ENCODE results near the gene SLAMF6. TPM values are rescaled to one million over a fixed set of nuclear protein-coding genes. Genes with fewer than 3 reads are reported as not detected.
A peak's percentile ranks its signal among the peaks of the same experiment; 100 is the strongest.

Gene SLAMF6
- total RNA-seq: 10 to 100 TPM in 1 of 4 donors, 1 to 10 TPM in 2, under 1 TPM in 1; 0.57 to 10.7 (median 5.2) TPM

DNA sequence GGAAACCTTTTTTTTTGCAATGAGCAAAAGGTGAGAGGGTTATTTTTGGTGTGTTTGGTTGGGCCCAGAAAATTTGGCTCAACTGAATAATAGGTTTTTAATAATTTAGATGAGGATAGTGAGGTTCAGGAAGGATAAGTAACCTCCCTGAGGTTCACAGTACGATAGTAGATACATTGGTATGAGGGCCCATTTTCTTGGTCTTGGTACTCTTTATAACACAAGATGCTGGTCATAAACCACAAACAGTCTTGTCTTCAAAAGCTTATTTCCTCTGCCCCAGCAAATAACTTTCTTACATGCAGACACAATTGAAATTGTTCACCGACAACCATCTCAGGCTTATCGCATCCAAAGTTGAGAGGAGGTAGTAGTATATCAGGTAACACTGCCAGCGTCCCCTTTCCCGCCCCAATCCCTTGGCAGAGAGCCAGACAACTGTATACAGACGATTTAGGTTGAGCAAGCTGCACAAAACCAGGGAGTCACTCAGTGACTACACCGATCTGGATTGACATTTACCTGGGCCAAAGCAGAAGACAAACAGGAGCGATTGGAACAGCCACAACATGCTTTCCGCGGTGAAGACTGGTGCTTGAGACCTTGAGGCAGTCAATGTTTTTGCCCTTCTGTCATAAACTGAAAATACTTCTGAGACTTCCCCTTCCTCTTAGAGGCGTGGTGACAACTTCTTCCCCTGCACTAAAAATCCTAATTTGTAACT, at the start of gene SLAMF6:
Gene SLAMF6, minus strand, starts transcription at position 634 of the 724 bp plus-strand sequence. Its CDS starts 63 bp downstream, at position 571.
- Histone ChIP-seq H3K9me3 (no peaks in the 10 kb centered on the region), H3K4me3 (peak within 1 kb of the TSS; percentile 16 to 46 (median 38)), H3K36me3 (no peaks in the 10 kb centered on the region), H3K4me1 (peaks cover 0 to 4% (median 0%) of the 10 kb centered on the region in 4 donors), H3K27ac (peak within 1 kb of the TSS; percentile 35 to 81 (median 78)), H3K27me3 (no peaks in the 10 kb centered on the region)
- peak in 1 of 2 donors; percentile 20 for TF ChIP-seq POLR2A (IDR thresholded peaks at IDR 0.05)
- TF ChIP-seq, protein P1, sequence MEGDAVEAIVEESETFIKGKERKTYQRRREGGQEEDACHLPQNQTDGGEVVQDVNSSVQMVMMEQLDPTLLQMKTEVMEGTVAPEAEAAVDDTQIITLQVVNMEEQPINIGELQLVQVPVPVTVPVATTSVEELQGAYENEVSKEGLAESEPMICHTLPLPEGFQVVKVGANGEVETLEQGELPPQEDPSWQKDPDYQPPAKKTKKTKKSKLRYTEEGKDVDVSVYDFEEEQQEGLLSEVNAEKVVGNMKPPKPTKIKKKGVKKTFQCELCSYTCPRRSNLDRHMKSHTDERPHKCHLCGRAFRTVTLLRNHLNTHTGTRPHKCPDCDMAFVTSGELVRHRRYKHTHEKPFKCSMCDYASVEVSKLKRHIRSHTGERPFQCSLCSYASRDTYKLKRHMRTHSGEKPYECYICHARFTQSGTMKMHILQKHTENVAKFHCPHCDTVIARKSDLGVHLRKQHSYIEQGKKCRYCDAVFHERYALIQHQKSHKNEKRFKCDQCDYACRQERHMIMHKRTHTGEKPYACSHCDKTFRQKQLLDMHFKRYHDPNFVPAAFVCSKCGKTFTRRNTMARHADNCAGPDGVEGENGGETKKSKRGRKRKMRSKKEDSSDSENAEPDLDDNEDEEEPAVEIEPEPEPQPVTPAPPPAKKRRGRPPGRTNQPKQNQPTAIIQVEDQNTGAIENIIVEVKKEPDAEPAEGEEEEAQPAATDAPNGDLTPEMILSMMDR (IDR thresholded peaks at IDR 0.05): no peak
- DNase-seq: peak in 2 of 3 donors; percentile 56 to 68

DNA sequence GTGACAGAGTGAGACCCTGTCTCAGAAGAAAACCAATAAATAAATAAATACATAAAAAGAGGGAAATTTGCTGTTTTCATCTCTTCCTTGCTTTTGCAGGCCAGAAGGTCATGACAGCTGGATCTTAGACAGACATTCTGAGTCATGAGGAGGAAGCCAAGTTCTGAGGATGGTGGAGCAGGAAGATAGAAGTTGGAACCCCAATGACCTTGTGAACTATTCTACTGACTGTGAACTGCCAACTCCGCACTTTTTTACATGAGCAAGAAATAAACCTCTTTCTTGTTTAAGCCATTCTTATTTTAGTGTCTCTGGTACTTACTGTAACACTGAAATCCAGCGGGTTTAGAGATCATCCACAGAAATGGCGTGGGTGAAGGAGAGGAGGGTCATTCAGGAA, 47.8 kb upstream of the SLAMF6 start:
- no peaks in the 10 kb centered on the region for H3K27me3 ChIP-seq
- no peak overlapping the region for H3K4me3 ChIP-seq
- TF ChIP-seq POLR2A (IDR thresholded peaks at IDR 0.05): no peak
- TF ChIP-seq, protein P1 (IDR thresholded peaks at IDR 0.05): no peak
- no peak for DNase-seq
- no peak overlapping the region for H3K27ac ChIP-seq
- H3K36me3 ChIP-seq: no peaks in the 10 kb centered on the region
- peaks cover 0 to 4% (median 0%) of the 10 kb centered on the region in 4 donors for H3K4me1 ChIP-seq
- H3K9me3 ChIP-seq: no peaks in the 10 kb centered on the region

DNA sequence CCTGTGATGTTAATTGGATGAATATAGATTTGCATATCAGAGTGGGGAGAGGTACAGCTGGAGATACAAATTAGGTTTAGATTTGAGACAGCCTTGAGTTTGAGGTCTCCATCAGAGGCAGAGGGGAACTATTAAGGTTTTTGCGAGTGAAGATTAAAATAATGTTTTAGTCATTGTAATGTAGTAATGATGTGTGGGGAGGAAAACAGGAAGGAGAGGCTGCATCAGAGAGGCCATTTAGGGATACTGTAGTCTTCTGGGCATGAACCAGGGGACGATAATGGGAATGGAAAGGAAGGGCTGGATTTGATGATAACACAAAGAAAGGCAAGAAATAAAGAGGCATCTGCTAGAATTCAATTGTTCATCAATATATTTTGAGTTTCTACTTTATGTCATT, 46.8 kb upstream of the SLAMF6 start:
- Histone ChIP-seq H3K9me3 (no peaks in the 10 kb centered on the region), H3K36me3 (no peaks in the 10 kb centered on the region), H3K4me3 (no peak overlapping the region), H3K27ac (no peak overlapping the region), H3K4me1 (no peaks in the 10 kb centered on the region), H3K27me3 (no peaks in the 10 kb centered on the region)
- TF ChIP-seq, protein P1 (IDR thresholded peaks at IDR 0.05): no peak
- TF ChIP-seq POLR2A (IDR thresholded peaks at IDR 0.05): no peak
- DNase-seq: no peak

DNA sequence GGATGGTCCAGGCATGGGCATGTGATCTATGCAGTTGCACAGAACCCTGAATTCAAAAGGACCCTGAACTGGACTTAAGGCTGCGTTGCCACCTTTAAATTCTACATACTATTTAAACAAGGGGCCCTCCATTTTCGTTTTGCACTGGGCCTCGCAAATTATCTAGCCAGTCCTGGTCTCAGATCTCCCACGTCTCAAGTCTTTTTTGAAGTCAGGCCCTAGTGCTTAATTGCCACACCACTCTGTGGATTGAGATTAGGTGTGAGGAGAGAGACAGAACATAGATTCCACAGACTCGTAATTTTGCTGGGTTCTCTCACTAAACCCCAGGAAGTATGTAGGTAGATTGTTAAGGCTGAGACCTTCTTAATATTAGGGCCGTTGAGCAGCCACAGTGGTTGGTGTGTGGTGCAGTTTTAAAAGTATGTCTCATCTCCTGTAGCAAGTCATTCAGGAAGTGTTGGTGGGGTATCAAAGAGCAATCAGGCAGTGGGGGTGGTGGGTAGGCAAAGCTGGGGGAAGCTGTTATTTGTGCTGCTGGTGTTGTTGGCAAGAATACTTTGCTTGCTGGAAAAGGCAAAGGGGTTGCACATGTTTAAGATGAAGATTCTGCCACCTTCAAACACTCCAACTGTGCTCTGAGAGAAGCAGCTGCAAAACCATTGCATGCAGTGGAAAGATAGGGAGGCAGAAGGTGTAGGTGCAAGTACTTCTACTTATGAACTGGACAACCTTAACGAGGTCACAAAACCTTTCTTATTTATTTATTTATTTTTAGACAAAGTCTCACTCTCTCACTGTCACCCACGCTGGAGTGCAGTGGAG, 45.0 kb upstream of the SLAMF6 start:
- Histone ChIP-seq H3K4me1 (no peaks in the 10 kb centered on the region), H3K36me3 (no peaks in the 10 kb centered on the region), H3K27ac (peak overlapping the region; percentile 46 to 70 (median 56)), H3K9me3 (peaks cover 0 to 2% (median 0%) of the 10 kb centered on the region in 4 donors), H3K27me3 (no peaks in the 10 kb centered on the region), H3K4me3 (no peak overlapping the region)
- DNase-seq: peak in 2 of 3 donors; percentile 56 to 78
- TF ChIP-seq POLR2A (IDR thresholded peaks at IDR 0.05): no peak
- TF ChIP-seq, protein P1 (IDR thresholded peaks at IDR 0.05): no peak

DNA sequence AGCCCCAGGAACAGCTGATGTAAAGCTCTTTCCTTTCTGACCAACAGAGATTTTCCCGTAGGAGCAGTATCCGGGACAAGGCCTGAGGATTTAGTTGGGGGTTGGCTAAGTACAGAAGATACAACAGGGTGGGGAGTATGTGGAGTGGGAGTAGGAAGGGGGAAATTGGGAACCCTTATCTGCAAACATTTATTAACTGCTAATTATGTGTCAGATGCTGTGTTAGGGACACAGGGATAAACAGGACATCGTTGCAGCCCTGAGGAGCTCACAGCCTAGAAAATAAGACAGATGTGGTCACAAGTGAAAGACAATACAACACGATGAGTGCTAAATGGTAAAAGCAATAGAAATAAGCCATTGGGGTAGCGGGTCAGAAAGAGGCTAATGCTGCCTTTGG, 44.3 kb upstream of the SLAMF6 start:
- TF ChIP-seq, protein P1 (IDR thresholded peaks at IDR 0.05): no peak
- TF ChIP-seq POLR2A (IDR thresholded peaks at IDR 0.05): no peak
- no peak for DNase-seq
- H3K27me3 ChIP-seq: no peaks in the 10 kb centered on the region
- H3K4me3 ChIP-seq: no peak overlapping the region
- H3K9me3 ChIP-seq: peaks cover 0 to 4% (median 0%) of the 10 kb centered on the region in 4 donors
- no peaks in the 10 kb centered on the region for H3K4me1 ChIP-seq
- H3K27ac ChIP-seq: peak overlapping the region; percentile 46 to 70 (median 56)
- no peaks in the 10 kb centered on the region for H3K36me3 ChIP-seq

All from Peyer's patch (tissue), 4 donors.